ENCODE measurements around the gene LRRC4C.

DNA sequence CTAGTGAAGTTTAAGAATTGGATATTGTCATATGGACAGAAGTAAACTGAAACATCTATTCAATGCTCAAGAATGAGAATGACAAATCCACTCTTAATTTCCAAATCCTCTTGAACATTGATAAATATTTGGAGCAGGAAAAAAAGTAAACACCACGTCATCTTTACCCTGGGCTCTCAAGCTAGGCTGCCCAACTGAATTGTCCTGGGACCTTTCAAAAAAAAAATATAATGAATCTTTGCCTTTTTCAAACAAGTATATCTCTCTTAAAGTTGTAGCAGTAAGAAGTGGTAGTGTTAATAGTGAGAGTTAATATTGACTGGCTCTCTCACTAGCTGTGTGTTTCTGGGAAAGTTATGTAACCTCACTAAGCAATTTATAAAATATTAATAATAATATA lies 374.3 kb downstream of the LRRC4C start:
- TF ChIP-seq, protein P1, sequence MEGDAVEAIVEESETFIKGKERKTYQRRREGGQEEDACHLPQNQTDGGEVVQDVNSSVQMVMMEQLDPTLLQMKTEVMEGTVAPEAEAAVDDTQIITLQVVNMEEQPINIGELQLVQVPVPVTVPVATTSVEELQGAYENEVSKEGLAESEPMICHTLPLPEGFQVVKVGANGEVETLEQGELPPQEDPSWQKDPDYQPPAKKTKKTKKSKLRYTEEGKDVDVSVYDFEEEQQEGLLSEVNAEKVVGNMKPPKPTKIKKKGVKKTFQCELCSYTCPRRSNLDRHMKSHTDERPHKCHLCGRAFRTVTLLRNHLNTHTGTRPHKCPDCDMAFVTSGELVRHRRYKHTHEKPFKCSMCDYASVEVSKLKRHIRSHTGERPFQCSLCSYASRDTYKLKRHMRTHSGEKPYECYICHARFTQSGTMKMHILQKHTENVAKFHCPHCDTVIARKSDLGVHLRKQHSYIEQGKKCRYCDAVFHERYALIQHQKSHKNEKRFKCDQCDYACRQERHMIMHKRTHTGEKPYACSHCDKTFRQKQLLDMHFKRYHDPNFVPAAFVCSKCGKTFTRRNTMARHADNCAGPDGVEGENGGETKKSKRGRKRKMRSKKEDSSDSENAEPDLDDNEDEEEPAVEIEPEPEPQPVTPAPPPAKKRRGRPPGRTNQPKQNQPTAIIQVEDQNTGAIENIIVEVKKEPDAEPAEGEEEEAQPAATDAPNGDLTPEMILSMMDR (IDR thresholded peaks at IDR 0.05; ENCODE audit: low read length): no peak
- TF ChIP-seq EZH2 (IDR thresholded peaks at IDR 0.05; ENCODE audit: borderline replicate concordance, low read length): no peak

Data from OCI-LY1 (cell line).